BJ (cell line): ENCODE measurements around the gene CAMTA2. TPM values are rescaled to one million over a fixed set of nuclear protein-coding genes. Genes with fewer than 3 reads are reported as not detected.

ENCODE experiments used
- CTCF ChIA-PET: fragments of 350-600 bp; formaldehyde crosslinking; extraction: SDS; loops from one replicate; lab custom pipeline; 2021; ENCODE audit warnings: antibody characterized with exemption, inconsistent platforms; lab: Yijun Ruan, JAX
- POLR2A ChIA-PET: fragments of 300-600 bp; sonication (Branson Sonifier 250); formaldehyde crosslinking; extraction: SDS; loops from one replicate; lab custom pipeline; 2021; ENCODE audit warnings: antibody characterized with exemption; lab: Charles Lee
- DNase-seq: peaks from one replicate; pipeline ENCODE4 v3.0.0-alpha.2; 2011; ENCODE audit warnings: low read depth
- H3K27me3 ChIP-seq: 2 replicates; pipeline ENCODE4 v1.6.0; 2011; ENCODE audit warnings: low read length; ENCODE audit not compliant: control insufficient read depth, insufficient read depth
- H3K36me3 ChIP-seq: 2 replicates; pipeline ENCODE4 v1.5.1; 2011; ENCODE audit warnings: low read length; ENCODE audit not compliant: control insufficient read depth, insufficient read depth
- H3K4me3 ChIP-seq: 2 replicates; pipeline ENCODE4 v1.5.1; 2011; ENCODE audit warnings: low read depth, mild to moderate bottlenecking, control low read depth, low read length
- polyA minus RNA-seq: library from RNA; depleted of rRNA, polyadenylated mRNA; stranded (reverse); fragments of >200 nt; gene quantifications from 2 replicates; pipeline ENCODE4 v1.2.3, GENCODE V29; 2011; rRNA and poly(A)+ RNA removed
- polyA plus RNA-seq: library from polyadenylated mRNA; depleted of rRNA; stranded (reverse); fragments of >200 nt; gene quantifications from 2 replicates; pipeline ENCODE4 v1.2.3, GENCODE V29; 2011; rRNA removed
- TF ChIP-seq, protein P1 (sequence below): IDR thresholded peaks from 2 replicates; pipeline ENCODE4 v1.5.1; 2011; ENCODE audit warnings: low read depth, mild to moderate bottlenecking, control low read depth, inconsistent platforms, low read length, moderate library complexity; ENCODE audit not compliant: insufficient read depth

CAMTA2 gene, protein sequence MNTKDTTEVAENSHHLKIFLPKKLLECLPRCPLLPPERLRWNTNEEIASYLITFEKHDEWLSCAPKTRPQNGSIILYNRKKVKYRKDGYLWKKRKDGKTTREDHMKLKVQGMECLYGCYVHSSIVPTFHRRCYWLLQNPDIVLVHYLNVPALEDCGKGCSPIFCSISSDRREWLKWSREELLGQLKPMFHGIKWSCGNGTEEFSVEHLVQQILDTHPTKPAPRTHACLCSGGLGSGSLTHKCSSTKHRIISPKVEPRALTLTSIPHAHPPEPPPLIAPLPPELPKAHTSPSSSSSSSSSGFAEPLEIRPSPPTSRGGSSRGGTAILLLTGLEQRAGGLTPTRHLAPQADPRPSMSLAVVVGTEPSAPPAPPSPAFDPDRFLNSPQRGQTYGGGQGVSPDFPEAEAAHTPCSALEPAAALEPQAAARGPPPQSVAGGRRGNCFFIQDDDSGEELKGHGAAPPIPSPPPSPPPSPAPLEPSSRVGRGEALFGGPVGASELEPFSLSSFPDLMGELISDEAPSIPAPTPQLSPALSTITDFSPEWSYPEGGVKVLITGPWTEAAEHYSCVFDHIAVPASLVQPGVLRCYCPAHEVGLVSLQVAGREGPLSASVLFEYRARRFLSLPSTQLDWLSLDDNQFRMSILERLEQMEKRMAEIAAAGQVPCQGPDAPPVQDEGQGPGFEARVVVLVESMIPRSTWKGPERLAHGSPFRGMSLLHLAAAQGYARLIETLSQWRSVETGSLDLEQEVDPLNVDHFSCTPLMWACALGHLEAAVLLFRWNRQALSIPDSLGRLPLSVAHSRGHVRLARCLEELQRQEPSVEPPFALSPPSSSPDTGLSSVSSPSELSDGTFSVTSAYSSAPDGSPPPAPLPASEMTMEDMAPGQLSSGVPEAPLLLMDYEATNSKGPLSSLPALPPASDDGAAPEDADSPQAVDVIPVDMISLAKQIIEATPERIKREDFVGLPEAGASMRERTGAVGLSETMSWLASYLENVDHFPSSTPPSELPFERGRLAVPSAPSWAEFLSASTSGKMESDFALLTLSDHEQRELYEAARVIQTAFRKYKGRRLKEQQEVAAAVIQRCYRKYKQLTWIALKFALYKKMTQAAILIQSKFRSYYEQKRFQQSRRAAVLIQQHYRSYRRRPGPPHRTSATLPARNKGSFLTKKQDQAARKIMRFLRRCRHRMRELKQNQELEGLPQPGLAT
- polyA plus RNA-seq (40.6 and 65.6 TPM in 2 replicates), polyA minus RNA-seq (23.2 and 23.6 TPM in 2 replicates)

DNA sequence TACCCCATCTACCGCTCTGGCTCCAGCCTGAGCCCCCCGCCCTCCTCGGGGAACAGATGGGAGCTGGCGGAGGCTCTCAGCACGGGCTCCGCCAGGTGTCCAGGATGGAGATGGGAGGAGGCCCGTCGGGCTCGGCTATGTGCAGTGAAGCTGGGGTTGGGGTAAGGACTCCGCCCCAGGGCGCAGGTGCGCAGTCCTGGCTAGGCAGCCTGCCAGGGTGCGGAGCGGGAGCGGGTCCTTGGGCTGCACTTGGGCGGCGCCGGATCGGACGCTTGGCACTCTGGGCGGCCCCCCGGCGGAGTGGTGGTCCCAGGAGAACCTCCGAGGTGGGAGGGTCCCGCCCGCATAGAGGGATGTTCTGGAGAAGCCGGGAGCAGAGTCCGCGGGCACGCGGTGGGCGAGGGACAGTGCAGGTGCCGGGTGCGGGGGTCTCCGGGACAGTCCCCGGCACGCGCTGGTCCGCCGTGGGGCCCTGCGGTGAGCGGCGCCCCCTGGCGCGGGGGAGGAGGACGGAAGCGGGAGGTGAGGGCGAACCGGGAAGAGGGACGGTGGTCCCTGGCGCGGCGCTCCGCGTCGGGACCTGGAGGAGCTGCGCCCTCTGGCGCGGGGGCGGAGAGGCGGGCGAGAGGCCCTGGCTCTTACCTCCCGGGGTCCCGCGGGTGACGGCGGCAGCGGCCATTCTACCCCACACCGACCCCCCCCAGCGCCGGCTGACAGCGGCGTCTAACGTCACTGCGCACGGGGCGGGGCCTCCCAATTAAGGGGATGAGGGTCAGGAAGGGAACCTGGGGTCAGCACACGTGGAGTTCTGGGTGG, at the start of gene CAMTA2:
TSS of gene CAMTA2 (minus strand) at position 725 of the 816 bp plus-strand sequence. CDS start 1,453 bp downstream, outside the sequence.
- TF ChIP-seq, protein P1, sequence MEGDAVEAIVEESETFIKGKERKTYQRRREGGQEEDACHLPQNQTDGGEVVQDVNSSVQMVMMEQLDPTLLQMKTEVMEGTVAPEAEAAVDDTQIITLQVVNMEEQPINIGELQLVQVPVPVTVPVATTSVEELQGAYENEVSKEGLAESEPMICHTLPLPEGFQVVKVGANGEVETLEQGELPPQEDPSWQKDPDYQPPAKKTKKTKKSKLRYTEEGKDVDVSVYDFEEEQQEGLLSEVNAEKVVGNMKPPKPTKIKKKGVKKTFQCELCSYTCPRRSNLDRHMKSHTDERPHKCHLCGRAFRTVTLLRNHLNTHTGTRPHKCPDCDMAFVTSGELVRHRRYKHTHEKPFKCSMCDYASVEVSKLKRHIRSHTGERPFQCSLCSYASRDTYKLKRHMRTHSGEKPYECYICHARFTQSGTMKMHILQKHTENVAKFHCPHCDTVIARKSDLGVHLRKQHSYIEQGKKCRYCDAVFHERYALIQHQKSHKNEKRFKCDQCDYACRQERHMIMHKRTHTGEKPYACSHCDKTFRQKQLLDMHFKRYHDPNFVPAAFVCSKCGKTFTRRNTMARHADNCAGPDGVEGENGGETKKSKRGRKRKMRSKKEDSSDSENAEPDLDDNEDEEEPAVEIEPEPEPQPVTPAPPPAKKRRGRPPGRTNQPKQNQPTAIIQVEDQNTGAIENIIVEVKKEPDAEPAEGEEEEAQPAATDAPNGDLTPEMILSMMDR: peak; percentile 52
- ChIA-PET POLR2A (interaction anchor here (0.6 kb wide), 1 partner anchor 48 kb away, joined by 3 read pairs; the partner anchor contains the start of gene SLC52A1), CTCF (interaction anchor here (0.7 to 4.6 kb wide), 21 partner anchors 10 to 97 kb away, joined by 3 to 24 read pairs (median 4); partner anchors contain the start of genes INCA1, KIF1C, RNF167 and SPAG7)
- Histone ChIP-seq H3K27me3 (no peaks in the 10 kb centered on the region), H3K4me3 (peak within 1 kb of the TSS; percentile 60), H3K36me3 (peaks cover 2% of the 10 kb centered on the region)
- DNase-seq: no peak

- TF ChIP-seq, protein P1: no peak
- ChIA-PET POLR2A (interaction anchor here (0.6 kb wide), 1 partner anchor 48 kb away, joined by 3 read pairs; the partner anchor contains the start of gene CAMTA2), CTCF (interaction anchor here (1.0 to 3.5 kb wide), 3 partner anchors 11 to 1401 kb away, joined by 3 to 27 read pairs (median 3); no protein-coding TSS in a partner anchor)
- peak within 1 kb of the TSS; percentile 28 for H3K4me3 ChIP-seq
- no peaks in the 10 kb centered on the region for H3K36me3 ChIP-seq
- H3K27me3 ChIP-seq: 0 out of 2 replicates have a peak, but pooled peaks cover 6% of the 10 kb centered on the region
- no peak for DNase-seq
Observed at GRCh38 chr17:5035315-5035714, 47.8 kb upstream of the CAMTA2 start, which contains the start of gene SLC52A1. SLC52A1 (minus strand) TSS chr17:5035426; CDS start chr17:5034606, 820 bp downstream.

GRCh38 chr17:5034651-5035050, 47.2 kb upstream of the CAMTA2 start:
- TF ChIP-seq, protein P1: no peak
- Histone ChIP-seq H3K4me3 (no peak overlapping the region), H3K36me3 (no peaks in the 10 kb centered on the region), H3K27me3 (0 out of 2 replicates have a peak, but pooled peaks cover 6% of the 10 kb centered on the region)
- no peak for DNase-seq
- POLR2A ChIA-PET: interaction anchor here (0.6 kb wide), 1 partner anchor 47 kb away, joined by 3 read pairs; the partner anchor contains the start of gene CAMTA2
- CTCF ChIA-PET: interaction anchor here (0.6 to 3.5 kb wide), 4 partner anchors 12 to 1401 kb away, joined by 3 to 27 read pairs (median 4); no protein-coding TSS in a partner anchor

DNA sequence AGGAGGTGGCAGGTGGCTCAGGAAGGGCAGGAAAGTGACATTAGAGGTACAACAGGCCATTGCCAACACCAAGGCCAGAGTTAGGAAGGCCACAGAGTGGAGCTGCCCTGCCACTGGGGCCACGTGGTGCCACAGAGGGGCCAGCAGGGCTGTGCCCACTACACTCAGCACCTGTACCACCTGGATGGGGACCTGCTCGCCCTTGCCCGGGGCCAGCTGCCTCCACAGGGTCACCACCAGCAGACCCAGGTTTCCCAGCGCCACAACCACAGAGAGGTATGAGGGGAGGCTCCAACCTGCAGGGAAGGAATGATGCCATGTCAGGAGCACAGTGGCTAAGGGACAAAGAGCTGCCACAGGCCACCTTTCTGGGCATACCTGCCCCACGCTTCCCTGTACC, 46.6 kb upstream of the CAMTA2 start:
- Histone ChIP-seq H3K4me3 (no peak overlapping the region), H3K36me3 (no peaks in the 10 kb centered on the region), H3K27me3 (0 out of 2 replicates have a peak, but pooled peaks cover 6% of the 10 kb centered on the region)
- TF ChIP-seq, protein P1: no peak
- DNase-seq: no peak
- CTCF ChIA-PET: interaction anchor here (0.6 to 3.5 kb wide), 3 partner anchors 13 to 194 kb away, joined by 3 to 27 read pairs (median 4); no protein-coding TSS in a partner anchor
- POLR2A ChIA-PET: no interaction called here
